ENCODE data around the gene WBP2.
"Not testable (repeated sequence)": the region's sequence is repeated elsewhere in the genome, so short reads cannot be mapped to it uniquely, and the experiment has no call there.

WBP2 gene

DNA sequence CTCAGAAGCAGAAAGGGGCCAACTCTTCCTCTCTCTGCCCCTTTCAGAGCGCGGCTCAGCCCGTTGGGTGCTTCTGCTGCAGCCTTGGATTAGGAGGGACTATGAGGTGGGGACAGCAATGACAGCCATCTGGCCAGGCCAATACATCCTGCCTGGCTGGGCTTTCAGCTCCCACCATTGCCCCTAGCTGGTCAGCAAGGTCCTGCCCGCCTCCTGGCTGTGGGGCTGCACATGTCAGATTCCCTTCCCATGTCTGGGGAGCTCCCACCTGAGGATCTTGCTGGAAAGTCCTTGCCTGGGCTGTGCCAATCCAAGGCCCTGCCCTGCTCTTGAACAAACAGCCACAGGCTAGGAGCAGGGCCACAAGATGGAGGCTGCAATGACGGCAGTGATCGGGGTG, 33.3 kb upstream of the WBP2 start:
- no peak for DNase-seq (ENCODE audit: low spot score)

DNA sequence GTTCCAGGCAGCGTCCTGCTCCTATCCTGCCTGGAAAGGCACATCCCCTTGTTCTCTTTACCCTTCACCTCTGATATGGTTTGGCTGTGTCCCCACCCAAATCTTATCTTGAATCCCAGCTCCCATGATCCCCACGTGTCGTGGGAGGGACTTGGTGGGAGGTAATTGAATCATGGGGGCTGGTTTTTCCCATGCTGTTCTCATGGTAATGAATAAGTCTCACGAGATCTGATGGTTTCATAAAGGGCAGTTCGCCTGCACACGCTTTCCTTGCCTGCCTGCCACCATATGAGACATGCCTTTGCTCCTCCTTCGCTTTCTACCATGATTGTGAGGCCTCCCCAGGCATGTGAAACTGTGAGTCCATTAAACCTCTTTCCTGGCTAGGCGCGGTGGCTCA, 30.7 kb upstream of the WBP2 start:
- DNase-seq (ENCODE audit: low spot score): not testable (repeated sequence)

DNA sequence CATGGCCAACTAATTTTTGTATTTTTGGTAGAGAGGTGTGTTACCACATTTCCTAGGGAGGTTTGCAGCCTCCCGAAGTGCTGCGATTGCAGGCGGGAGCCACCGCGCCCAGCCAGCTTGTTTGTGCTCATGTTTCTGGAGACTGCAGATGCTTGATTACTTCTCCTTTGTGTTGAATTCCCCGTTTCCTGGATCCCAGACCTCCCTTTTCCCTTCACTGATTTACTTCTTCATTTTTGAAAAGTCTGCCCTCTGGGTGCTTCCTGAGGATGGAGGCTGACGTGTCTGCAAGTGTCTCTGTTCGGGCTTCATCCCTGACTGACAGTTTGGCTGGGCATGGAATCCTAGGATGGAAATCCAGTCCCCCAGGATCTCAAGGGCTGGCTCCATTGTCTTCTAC, 30.3 kb upstream of the WBP2 start:
- DNase-seq (ENCODE audit: low spot score): no peak

DNA sequence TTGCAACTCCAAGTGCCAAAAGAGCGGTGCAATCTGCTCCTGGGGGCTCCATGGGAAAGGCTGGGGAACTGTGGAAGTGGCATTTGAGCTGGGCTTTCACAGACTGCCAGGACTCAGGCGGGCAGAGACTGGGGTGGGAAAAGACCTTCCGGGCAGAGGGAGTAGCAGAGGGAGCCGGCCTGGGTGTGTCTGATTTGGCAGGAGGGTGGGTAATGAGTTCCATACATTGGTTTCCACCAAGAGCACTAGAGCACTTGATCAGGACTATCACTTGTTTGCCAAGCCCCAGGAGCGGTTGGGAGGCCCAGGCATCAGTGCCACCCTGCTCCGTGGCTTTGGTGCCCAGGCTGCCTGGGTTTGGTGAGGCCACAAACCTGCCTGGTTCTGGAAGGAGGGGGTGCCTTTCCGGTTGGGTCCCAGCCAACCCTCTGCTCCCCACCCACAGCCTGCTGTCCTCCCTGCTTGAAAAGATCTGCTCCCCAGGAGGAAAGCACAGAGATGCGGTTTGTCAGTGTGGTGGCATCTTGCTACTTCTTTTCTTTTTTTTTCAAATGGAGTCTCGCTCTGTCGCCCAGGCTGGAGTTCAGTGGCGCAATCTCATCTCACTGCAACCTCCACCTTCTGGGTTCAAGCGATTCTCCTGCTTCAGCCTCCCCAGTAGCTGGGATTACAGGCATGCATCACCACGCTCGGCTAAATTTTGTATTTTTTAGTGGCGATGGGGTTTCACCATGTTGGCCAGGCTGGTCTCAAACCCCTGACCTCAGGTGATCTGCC, 26.7 kb upstream of the WBP2 start:
- no peak for DNase-seq (ENCODE audit: low spot score)

- no peak for DNase-seq (ENCODE audit: low spot score)
Measured at GRCh38 chr17:75880266-75880665, 25.1 kb upstream of the WBP2 start.

DNA sequence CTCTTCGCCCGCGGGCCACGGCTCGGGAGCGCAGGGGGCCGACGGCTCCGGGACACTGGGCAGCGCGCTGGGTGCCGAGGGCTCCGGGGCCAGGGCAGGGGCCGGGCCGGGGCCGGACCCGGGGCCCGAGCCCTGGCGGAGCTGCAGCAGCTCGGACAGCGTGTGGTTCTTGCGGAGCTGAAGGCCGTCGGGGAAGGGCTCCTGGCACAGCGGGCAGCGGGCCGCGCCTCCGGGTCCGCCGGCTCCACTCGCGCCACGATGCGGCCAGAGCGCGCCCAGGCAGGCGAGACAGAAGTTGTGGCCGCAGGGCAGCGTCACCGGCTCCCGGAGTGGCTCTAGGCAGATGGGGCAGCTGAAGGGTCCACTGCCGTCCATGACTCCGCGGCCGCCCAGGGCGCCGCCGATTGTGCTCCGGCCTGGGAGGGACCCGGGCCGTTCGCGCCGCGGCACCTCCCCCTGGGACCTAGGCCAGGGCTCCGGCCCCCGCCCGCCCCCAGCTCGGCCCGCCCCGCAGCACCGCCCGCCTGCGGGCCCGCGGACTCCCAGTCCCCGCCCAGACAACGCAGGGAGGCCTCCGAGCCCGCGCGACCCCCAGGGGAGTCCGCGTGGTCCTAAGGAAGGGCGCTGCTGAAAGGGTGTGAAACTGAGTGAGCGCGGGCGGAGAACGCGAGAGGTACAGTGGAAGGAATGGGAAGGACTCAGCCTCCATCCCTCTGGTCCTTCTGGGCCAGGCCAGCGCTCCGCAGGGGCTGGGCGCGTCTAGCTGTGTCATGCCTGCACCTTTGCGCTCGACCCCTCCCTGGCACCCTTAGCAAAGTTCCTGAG, 23.3 kb upstream of the WBP2 start, which contains the start of gene TRIM47:
Gene TRIM47 (minus strand): TSS at position 408 of the 825 bp plus-strand sequence. CDS start 33 bp downstream, at position 375.
- peak; percentile 74 for DNase-seq (ENCODE audit: low spot score)

DNA sequence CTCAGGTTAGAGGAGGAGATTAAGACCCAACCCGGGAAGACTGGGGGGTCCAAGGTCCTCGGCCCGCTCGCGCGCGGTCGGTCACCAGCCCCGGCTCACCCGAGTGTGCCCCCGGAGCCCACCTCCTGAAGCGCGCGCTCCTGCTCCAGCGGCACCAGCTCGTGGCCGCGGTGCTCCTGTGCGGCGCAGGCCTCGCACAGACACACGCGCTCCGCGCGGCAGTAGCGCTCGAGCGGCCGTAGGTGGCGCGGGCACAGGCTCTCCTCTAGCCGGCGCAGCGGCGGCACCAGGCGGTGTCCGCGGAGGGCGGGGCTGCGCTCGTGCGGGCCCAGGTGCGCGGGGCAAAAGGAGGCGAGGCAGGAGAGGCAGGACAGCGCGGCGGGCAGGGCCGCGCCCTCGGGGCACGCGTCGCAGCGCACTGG, 22.6 kb upstream of the WBP2 start:
- DNase-seq (ENCODE audit: low spot score): peak; percentile 65

GRCh38 chr17:75876938-75877751, 22.0 kb upstream of the WBP2 start:
- peak; percentile 86 for DNase-seq (ENCODE audit: low spot score)

GRCh38 chr17:75876190-75876937, 21.2 kb upstream of the WBP2 start:
- DNase-seq (ENCODE audit: low spot score): no peak

- DNase-seq (ENCODE audit: low spot score): peak; percentile 50
Measured at GRCh38 chr17:75875940-75876189, 20.7 kb upstream of the WBP2 start.

- peak; percentile 54 for DNase-seq (ENCODE audit: low spot score)
Measured at GRCh38 chr17:75875182-75875939, 20.2 kb upstream of the WBP2 start.

DNA sequence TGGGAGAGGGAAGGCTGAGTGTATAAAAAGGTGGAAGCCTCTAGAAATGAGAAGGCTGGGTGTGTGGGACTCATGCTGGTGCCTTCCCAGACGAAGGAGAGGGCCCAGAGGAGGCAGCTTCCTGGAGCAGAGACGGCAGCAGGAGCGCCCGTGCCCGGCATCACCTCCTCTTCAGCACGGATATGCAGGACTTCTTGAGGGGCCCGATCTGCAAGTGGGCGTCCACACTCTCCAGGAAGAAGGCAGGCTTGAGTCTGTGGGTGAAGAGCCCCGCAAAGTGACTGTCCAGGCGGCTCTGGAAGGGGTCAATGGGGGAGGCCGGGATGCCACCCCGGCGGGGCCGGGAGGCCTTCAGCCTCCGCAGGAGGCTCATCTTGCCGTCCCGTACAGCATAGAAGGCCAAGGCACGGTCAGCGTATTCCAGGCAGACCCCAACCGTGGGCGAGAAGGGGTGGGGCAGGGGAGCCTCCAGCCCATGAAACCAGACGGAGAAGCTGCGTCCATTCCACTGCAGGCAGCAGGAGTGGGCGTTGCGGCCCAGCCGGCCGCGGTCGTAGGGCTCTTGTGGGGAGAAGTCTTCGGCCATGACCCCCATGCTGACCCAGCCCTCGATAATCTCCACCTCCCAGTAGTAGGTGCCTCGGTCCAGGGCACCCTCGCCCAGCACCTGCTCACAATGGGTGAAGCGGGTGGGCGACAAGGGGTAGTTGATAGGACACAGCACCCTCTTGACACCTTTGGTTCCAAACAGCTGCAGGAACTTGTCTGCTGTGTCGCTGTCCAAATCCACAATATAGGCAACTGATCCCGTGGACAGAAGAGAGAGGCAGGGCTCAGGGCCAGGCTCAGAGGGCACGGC, 19.4 kb upstream of the WBP2 start:
- DNase-seq (ENCODE audit: low spot score): no peak

GRCh38 chr17:75873587-75874322, 18.6 kb upstream of the WBP2 start:
- DNase-seq (ENCODE audit: low spot score): no peak

GRCh38 chr17:75872434-75873351, 17.6 kb upstream of the WBP2 start:
- DNase-seq (ENCODE audit: low spot score): peak; percentile 70

- not testable (repeated sequence) for DNase-seq (ENCODE audit: low spot score)
Measured at GRCh38 chr17:75870228-75870627, 15.1 kb upstream of the WBP2 start.

DNA sequence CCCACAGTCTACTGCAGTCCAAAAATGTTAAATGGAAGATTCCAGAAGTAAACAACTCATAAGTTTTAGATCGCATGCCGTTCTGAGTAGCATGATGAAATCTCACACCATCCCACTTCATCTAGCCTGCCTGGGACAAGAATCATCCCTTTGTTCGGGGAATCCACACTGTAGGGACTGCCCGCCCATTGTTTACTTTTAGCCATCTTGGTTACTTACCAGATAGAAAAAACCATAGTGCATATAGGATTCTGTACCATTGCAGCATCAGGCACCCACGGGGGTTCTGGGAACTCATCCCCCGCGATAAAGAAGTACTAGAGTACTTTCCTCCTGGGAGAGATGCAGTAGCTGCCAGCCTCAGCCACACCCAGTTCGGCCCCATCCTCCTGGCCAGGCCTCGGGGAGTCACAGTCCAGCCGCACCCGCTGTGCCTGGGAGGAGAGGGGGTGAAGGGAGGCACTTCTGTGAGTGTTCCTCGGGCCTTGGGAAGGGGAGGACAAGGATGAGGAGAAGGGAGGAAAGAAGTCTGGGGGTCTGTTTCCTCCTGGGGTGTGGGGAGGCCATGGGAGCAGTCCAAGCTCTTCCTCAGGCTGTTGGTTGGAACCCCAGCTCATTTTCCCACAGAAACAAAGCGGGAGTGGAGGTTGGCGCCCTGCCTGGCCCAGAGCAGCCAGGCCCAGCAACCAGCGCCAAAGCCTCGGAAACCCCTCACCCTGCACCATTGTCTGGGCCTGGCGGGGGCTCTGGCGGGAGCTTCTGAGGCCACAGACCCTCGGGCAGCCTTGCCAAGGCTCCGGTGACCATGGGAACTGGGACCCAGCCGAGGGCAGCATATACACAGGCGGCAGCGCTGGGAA, 14.4 kb upstream of the WBP2 start:
- peak; percentile 89 for DNase-seq (ENCODE audit: low spot score)

- DNase-seq (ENCODE audit: low spot score): not testable (repeated sequence)
Measured at GRCh38 chr17:75868730-75869281, 13.7 kb upstream of the WBP2 start.

Data from globus pallidus (tissue), 1 donor.